Chondrocyte (in vitro differentiated cells): ENCODE measurements around the gene EFTUD2. TPM values are rescaled to one million over a fixed set of nuclear protein-coding genes. Genes with fewer than 3 reads are reported as not detected.

Experiments
- DNase-seq: peaks from one replicate; pipeline ENCODE4 v3.0.0; 2021; ENCODE audit warnings: mixed read lengths, low spot score
- H3K27ac Mint-ChIP-seq: one replicate; pipeline ENCODE4 v1.8.0; 2021; ENCODE audit warnings: mild to moderate bottlenecking, moderate library complexity, mixed read lengths; ENCODE audit not compliant: unreplicated experiment
- H3K27me3 Mint-ChIP-seq: 2 replicates; pipeline ENCODE4 v1.8.0; 2021; ENCODE audit warnings: low read depth, mixed read lengths
- H3K36me3 Mint-ChIP-seq: 2 replicates; pipeline ENCODE4 v1.8.0; 2021; ENCODE audit warnings: low read depth, mixed read lengths
- H3K4me1 Mint-ChIP-seq: 2 replicates; pipeline ENCODE4 v1.8.0; 2021; ENCODE audit warnings: low read depth, mild to moderate bottlenecking, mixed read lengths
- H3K4me3 Mint-ChIP-seq: one replicate; pipeline ENCODE4 v1.8.0; 2021; ENCODE audit warnings: mild to moderate bottlenecking, moderate library complexity, mixed read lengths; ENCODE audit not compliant: unreplicated experiment
- H3K9me3 Mint-ChIP-seq: 2 replicates; pipeline ENCODE4 v1.8.0; 2021; ENCODE audit warnings: low read depth, mixed read lengths
- CTCF ChIP-seq: fragments of 200-600 bp; sonication (generic); IDR thresholded peaks from 2 replicates; pipeline ENCODE4 v1.5.0; 2021; ENCODE audit warnings: antibody characterized with exemption, mild to moderate bottlenecking, moderate library complexity
- total RNA-seq: library from RNA; stranded (reverse); gene quantifications from 3 replicates; pipeline ENCODE4 v1.2.1, GENCODE V29; 2021

EFTUD2 gene
- total RNA-seq, 1 donor from 2014 or later: 71.9 TPM

- H3K27ac Mint-ChIP-seq: peak overlapping the region; percentile 79
- DNase-seq: peak; percentile 69
- TF ChIP-seq CTCF: no peak
- H3K27me3 Mint-ChIP-seq: no peaks in the 10 kb centered on the region
- H3K36me3 Mint-ChIP-seq: no peaks in the 10 kb centered on the region
- H3K4me3 Mint-ChIP-seq: peak overlapping the region; percentile 18
- H3K9me3 Mint-ChIP-seq: no peaks in the 10 kb centered on the region
- H3K4me1 Mint-ChIP-seq: peaks cover 52% of the 10 kb centered on the region
Observed at GRCh38 chr17:44905006-44906000, 6.1 kb upstream of the EFTUD2 start.

- H3K27ac Mint-ChIP-seq: no peak overlapping the region
- TF ChIP-seq CTCF: no peak
- H3K9me3 Mint-ChIP-seq: no peaks in the 10 kb centered on the region
- DNase-seq: peak; percentile 82
- no peaks in the 10 kb centered on the region for H3K27me3 Mint-ChIP-seq
- no peak overlapping the region for H3K4me3 Mint-ChIP-seq
- no peaks in the 10 kb centered on the region for H3K36me3 Mint-ChIP-seq
- peaks cover 52% of the 10 kb centered on the region for H3K4me1 Mint-ChIP-seq
Observed at GRCh38 chr17:44904001-44904984, 5.0 kb upstream of the EFTUD2 start.

GRCh38 chr17:44903012-44903685 is 3.9 kb upstream of the EFTUD2 start:
- H3K36me3 Mint-ChIP-seq: no peaks in the 10 kb centered on the region
- peaks cover 53% of the 10 kb centered on the region for H3K4me1 Mint-ChIP-seq
- no peak overlapping the region for H3K27ac Mint-ChIP-seq
- no peaks in the 10 kb centered on the region for H3K9me3 Mint-ChIP-seq
- no peak for DNase-seq
- H3K27me3 Mint-ChIP-seq: no peaks in the 10 kb centered on the region
- no peak for TF ChIP-seq CTCF
- no peak overlapping the region for H3K4me3 Mint-ChIP-seq

GRCh38 chr17:44902135-44902760 is 3.0 kb upstream of the EFTUD2 start:
- TF ChIP-seq CTCF: no peak
- H3K4me1 Mint-ChIP-seq: peaks cover 54% of the 10 kb centered on the region
- H3K9me3 Mint-ChIP-seq: no peaks in the 10 kb centered on the region
- DNase-seq: no peak
- H3K4me3 Mint-ChIP-seq: no peak overlapping the region
- H3K36me3 Mint-ChIP-seq: no peaks in the 10 kb centered on the region
- no peaks in the 10 kb centered on the region for H3K27me3 Mint-ChIP-seq
- H3K27ac Mint-ChIP-seq: peak overlapping the region; percentile 69
